OCI-LY7 (cell line): Measurements from ENCODE around the gene MBOAT2. TPM values are rescaled to one million over a fixed set of nuclear protein-coding genes. Genes with fewer than 3 reads are reported as not detected.

Experiments
- BruUV-seq: library from RNA; stranded (reverse); fragments of 400-500 nt; replicated peaks from 2 replicates; lab custom pipeline; 2021; lab: Mats Ljungman, UMichigan
- CTCF ChIA-PET: fragments of 300-600 bp; sonication (Branson Sonifier 250); formaldehyde crosslinking; loops from one replicate; lab custom pipeline; 2022; ENCODE audit warnings: antibody characterized with exemption; ENCODE audit not compliant: unreplicated experiment; lab: Charles Lee
- POLR2A ChIA-PET: fragments of 300-600 bp; sonication (Branson Sonifier 250); formaldehyde crosslinking; loops from one replicate; lab custom pipeline; 2022; ENCODE audit warnings: antibody characterized with exemption; lab: Charles Lee
- DNase-seq: peaks from one replicate; pipeline ENCODE4 v3.0.0-alpha.2; 2015; ENCODE audit warnings: low spot score
- H2AFZ ChIP-seq: fragments of 200-600 bp; sonication (generic), shearing (Covaris generic); 2 replicates; pipeline ENCODE4 v1.6.1; 2014; ENCODE audit warnings: mild to moderate bottlenecking, antibody characterized with exemption, low read length, moderate library complexity
- H3K27ac ChIP-seq: fragments of 200-600 bp; sonication (generic); 2 replicates; pipeline ENCODE4 v1.5.1; 2014; ENCODE audit warnings: mixed run types, low read depth, mild to moderate bottlenecking, moderate library complexity, low read length, inconsistent platforms; ENCODE audit not compliant: poor library complexity, severe bottlenecking
- H3K36me3 ChIP-seq: fragments of 200-600 bp; sonication (generic); 2 replicates; pipeline ENCODE4 v1.6.1; 2014; ENCODE audit warnings: mild to moderate bottlenecking, antibody characterized with exemption, low read length, moderate library complexity, mixed read lengths; ENCODE audit not compliant: insufficient read depth
- H3K4me1 ChIP-seq: fragments of 200-600 bp; sonication (generic); 2 replicates; pipeline ENCODE4 v1.5.1; 2014; ENCODE audit warnings: mild to moderate bottlenecking, low read length; ENCODE audit not compliant: insufficient read depth, poor library complexity, severe bottlenecking
- H3K4me2 ChIP-seq: fragments of 200-600 bp; sonication (generic); 2 replicates; pipeline ENCODE4 v1.6.1; 2014; ENCODE audit warnings: mild to moderate bottlenecking, low read length
- H3K4me3 ChIP-seq: fragments of 200-600 bp; sonication (generic); 2 replicates; pipeline ENCODE4 v1.5.1; 2014; ENCODE audit warnings: mild to moderate bottlenecking, low read depth, low read length; ENCODE audit not compliant: poor library complexity, severe bottlenecking
- H3K79me2 ChIP-seq: fragments of 200-600 bp; sonication (generic); 2 replicates; pipeline ENCODE4 v1.6.1; 2016; ENCODE audit warnings: low read depth, mild to moderate bottlenecking, low read length, moderate library complexity, mixed read lengths; ENCODE audit not compliant: insufficient read depth
- H3K9me2 ChIP-seq: fragments of 200-600 bp; sonication (generic); 2 replicates; pipeline ENCODE4 v1.6.1; 2016; ENCODE audit warnings: mild to moderate bottlenecking, low read length, mixed read lengths; ENCODE audit not compliant: insufficient read depth
- H3K9me3 ChIP-seq: fragments of 200-600 bp; sonication (generic); 2 replicates; pipeline ENCODE4 v1.6.1; 2014; ENCODE audit warnings: mild to moderate bottlenecking, mixed run types, low read length, mixed read lengths
- H4K20me1 ChIP-seq: fragments of 200-600 bp; sonication (generic); 2 replicates; pipeline ENCODE4 v1.6.1; 2014; ENCODE audit warnings: mild to moderate bottlenecking, antibody characterized with exemption, low read length, moderate library complexity, mixed read lengths; ENCODE audit not compliant: insufficient read depth
- EZH2phosphoT487 ChIP-seq: fragments of 200-600 bp; sonication (generic); IDR thresholded peaks from 2 replicates; pipeline ENCODE4 v1.6.1; 2018; ENCODE audit warnings: low read depth, borderline replicate concordance, mild to moderate bottlenecking, mixed run types, antibody characterized with exemption, low read length, moderate library complexity, mixed read lengths
- intact Hi-C: fragments of 100-400 bp; cut with micrococcal nuclease; formaldehyde crosslinking; loops from one replicate; pipeline ENCODE4 v1.10.0; 2022; ENCODE audit not compliant: unreplicated experiment
- total RNA-seq, 2 experiments: library from RNA; depleted of rRNA in 1 of 2; stranded (reverse); fragments of >200 nt in 1 of 2; shearing (Covaris generic) in 1 of 2; gene quantifications; 2 replicates each; pipeline ENCODE4 v1.2.3, GENCODE V29; 2014 to 2022
- TF ChIP-seq, protein P1 (sequence below): fragments of 200-600 bp; sonication (generic); conservative IDR thresholded peaks from 2 replicates; pipeline ENCODE4 v1.5.1; 2014; ENCODE audit warnings: mild to moderate bottlenecking, antibody characterized with exemption, low read length, moderate library complexity, mixed read lengths

Gene MBOAT2
- total RNA-seq, 2 experiments from 2014 or later, result 0.28 to 0.93 TPM

- intact Hi-C loops, result no loop called here
- no TSS peak for BruUV-seq
- Histone ChIP-seq H3K4me3 (no peak overlapping the region), H3K36me3 (no peaks in the 10 kb centered on the region), H3K4me2 (no peak overlapping the region), H3K9me2 (no peaks in the 10 kb centered on the region), H2AFZ (no peak overlapping the region), H4K20me1 (no peaks in the 10 kb centered on the region), H3K4me1 (no peaks in the 10 kb centered on the region), H3K9me3 (peaks cover 12% of the 10 kb centered on the region; the same call in 1 of the 2 replicates), H3K79me2 (no peaks in the 10 kb centered on the region), H3K27ac (no peak overlapping the region)
- CTCF ChIA-PET, result no interaction called here
- no peak for TF ChIP-seq EZH2phosphoT487
- TF ChIP-seq, protein P1, sequence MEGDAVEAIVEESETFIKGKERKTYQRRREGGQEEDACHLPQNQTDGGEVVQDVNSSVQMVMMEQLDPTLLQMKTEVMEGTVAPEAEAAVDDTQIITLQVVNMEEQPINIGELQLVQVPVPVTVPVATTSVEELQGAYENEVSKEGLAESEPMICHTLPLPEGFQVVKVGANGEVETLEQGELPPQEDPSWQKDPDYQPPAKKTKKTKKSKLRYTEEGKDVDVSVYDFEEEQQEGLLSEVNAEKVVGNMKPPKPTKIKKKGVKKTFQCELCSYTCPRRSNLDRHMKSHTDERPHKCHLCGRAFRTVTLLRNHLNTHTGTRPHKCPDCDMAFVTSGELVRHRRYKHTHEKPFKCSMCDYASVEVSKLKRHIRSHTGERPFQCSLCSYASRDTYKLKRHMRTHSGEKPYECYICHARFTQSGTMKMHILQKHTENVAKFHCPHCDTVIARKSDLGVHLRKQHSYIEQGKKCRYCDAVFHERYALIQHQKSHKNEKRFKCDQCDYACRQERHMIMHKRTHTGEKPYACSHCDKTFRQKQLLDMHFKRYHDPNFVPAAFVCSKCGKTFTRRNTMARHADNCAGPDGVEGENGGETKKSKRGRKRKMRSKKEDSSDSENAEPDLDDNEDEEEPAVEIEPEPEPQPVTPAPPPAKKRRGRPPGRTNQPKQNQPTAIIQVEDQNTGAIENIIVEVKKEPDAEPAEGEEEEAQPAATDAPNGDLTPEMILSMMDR, result no peak
- no peak for DNase-seq
- POLR2A ChIA-PET, result interaction anchor here (0.9 to 1.0 kb wide), 2 partner anchors 20 to 90 kb away, joined by 3 to 4 read pairs; no protein-coding TSS in a partner anchor
Observed at GRCh38 chr2:8957628-8958027, 45.9 kb downstream of the MBOAT2 start.

DNA sequence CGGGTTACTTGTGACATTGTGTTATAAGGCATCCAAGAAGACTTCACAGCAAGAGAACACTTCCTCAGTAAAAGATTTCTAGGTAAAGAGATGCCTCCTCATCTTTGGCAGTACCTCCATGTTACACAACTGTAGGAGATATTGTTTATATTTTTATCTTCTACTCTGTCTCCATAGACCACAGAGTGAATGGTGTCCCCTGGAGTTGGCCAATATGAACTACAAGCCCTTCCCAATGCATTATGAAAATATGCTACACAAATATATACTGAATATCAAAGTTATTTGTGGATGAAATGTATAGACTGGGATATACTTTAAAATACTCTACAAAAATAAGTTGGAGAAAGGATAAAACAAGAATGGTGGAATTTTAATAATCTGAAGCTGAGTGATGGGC lies 46.7 kb downstream of the MBOAT2 start:
- no peak overlapping the region for H3K4me2 ChIP-seq
- H3K79me2 ChIP-seq, result no peaks in the 10 kb centered on the region
- intact Hi-C loops, result no loop called here
- no peak for TF ChIP-seq EZH2phosphoT487
- TF ChIP-seq, protein P1, result no peak
- CTCF ChIA-PET, result no interaction called here
- no peaks in the 10 kb centered on the region for H3K36me3 ChIP-seq
- no peaks in the 10 kb centered on the region for H3K9me2 ChIP-seq
- no peak overlapping the region for H3K4me3 ChIP-seq
- H3K27ac ChIP-seq, result no peak overlapping the region
- H2AFZ ChIP-seq, result no peak overlapping the region
- no peak for DNase-seq
- no peaks in the 10 kb centered on the region for H3K4me1 ChIP-seq
- no TSS peak for BruUV-seq
- POLR2A ChIA-PET, result interaction anchor here (1.0 kb wide), 1 partner anchor 21 kb away, joined by 4 read pairs; no protein-coding TSS in a partner anchor
- H3K9me3 ChIP-seq, result peaks cover 18% of the 10 kb centered on the region
- H4K20me1 ChIP-seq, result no peaks in the 10 kb centered on the region

DNA sequence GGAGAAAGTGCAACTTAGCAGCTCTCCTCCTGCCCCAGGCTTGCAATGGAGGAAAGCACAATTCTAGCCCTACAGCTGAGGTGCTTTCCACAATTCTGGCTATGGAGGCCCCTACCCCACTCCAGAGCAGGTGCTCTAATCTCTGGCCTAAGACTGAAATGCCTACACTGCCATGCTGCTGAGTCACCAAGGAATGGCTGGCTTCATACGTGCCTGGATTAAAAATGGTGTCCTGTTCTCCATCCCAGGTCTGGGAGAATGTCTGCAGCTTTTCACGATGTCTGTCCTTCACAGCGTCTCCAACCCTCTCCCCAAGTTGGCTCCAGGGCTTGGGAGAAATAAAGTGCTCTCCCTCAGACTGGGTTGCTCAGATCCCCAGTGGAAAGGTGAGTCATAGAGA lies 48.5 kb downstream of the MBOAT2 start:
- intact Hi-C loops, result no loop called here
- no peaks in the 10 kb centered on the region for H3K9me2 ChIP-seq
- no peaks in the 10 kb centered on the region for H3K4me1 ChIP-seq
- no peaks in the 10 kb centered on the region for H4K20me1 ChIP-seq
- ChIA-PET CTCF (no interaction called here), POLR2A (no interaction called here)
- H3K4me3 ChIP-seq, result no peak overlapping the region
- TF ChIP-seq, protein P1, result no peak
- no peak for TF ChIP-seq EZH2phosphoT487
- no peaks in the 10 kb centered on the region for H3K79me2 ChIP-seq
- H2AFZ ChIP-seq, result no peak overlapping the region
- DNase-seq, result no peak
- H3K27ac ChIP-seq, result no peak overlapping the region
- peaks cover 18% of the 10 kb centered on the region for H3K9me3 ChIP-seq
- no TSS peak for BruUV-seq
- no peaks in the 10 kb centered on the region for H3K36me3 ChIP-seq
- no peak overlapping the region for H3K4me2 ChIP-seq
